Gastroesophageal sphincter (tissue), 4 donors: Measurements from ENCODE around the gene GZMM. TPM values are rescaled to one million over a fixed set of nuclear protein-coding genes. Genes with fewer than 3 reads are reported as not detected.

Source experiments
- ATAC-seq: fragments of 150-250 bp; one replicate; pipeline ENCODE4 v1.9.1; 2016; ENCODE audit warnings: mild to moderate bottlenecking, moderate library complexity
- H3K27ac ChIP-seq, 4 donors: fragments of 200-600 bp; sonication (generic) in 3 of 4; 1 replicate in 3 of 4; 2 replicates in 1 of 4; pipeline ENCODE4 v1.5.1; 2016 to 2019
- H3K27me3 ChIP-seq: fragments of 200-600 bp; sonication (generic); one replicate; pipeline ENCODE4 v1.5.1; 2019
- H3K36me3 ChIP-seq, 2 donors: fragments of 200-600 bp; sonication (generic); one replicate each; pipeline ENCODE4 v1.5.1; 2019; ENCODE audit warnings: control low read depth in 1 of 2
- H3K4me1 ChIP-seq, 3 donors: fragments of 200-600 bp; sonication (generic); 1 replicate in 2 of 3; 2 replicates in 1 of 3; pipeline ENCODE4 v1.5.1; 2016 to 2019; ENCODE audit warnings: control low read depth in 2 of 3
- H3K4me3 ChIP-seq, 2 donors: fragments of 200-600 bp; sonication (generic); one replicate each; pipeline ENCODE4 v1.5.1; 2019; ENCODE audit warnings: mild to moderate bottlenecking in 1 of 2, moderate library complexity in 1 of 2
- H3K9me3 ChIP-seq, 3 donors: fragments of 200-600 bp; sonication (generic); one replicate each; pipeline ENCODE4 v1.5.1; 2017 to 2019; ENCODE audit warnings: control low read depth in 2 of 3
- EP300 ChIP-seq: sonication (generic); formaldehyde crosslinking; IDR thresholded peaks from one replicate; pipeline ENCODE4 v1.6.1; 2017; ENCODE audit warnings: antibody characterized with exemption, mild to moderate bottlenecking
- POLR2A ChIP-seq, 2 donors: fragments of 450-650 bp; IDR thresholded peaks; one replicate each; pipeline ENCODE4 v1.6.1; 2017; ENCODE audit warnings: antibody characterized with exemption in 2 of 2, mild to moderate bottlenecking in 2 of 2, moderate library complexity in 1 of 2
- POLR2AphosphoS5 ChIP-seq: sonication (generic); formaldehyde crosslinking; IDR thresholded peaks from one replicate; pipeline ENCODE4 v1.6.1; 2017; ENCODE audit warnings: antibody characterized with exemption
- WGBS, 2 donors: methylation state at CpG; one replicate each; pipeline ENCODE4 v1.1.5; 2018; ENCODE audit warnings: low coverage in 1 of 2; 5-methylcytosine and 5-hydroxymethylcytosine counted together
- total RNA-seq, 4 donors: library from RNA; depleted of rRNA; stranded (reverse); fragments of >200 nt; gene quantifications; one replicate each; pipeline ENCODE4 v1.1.0, GENCODE V29; 2016
- TF ChIP-seq, protein P1 (sequence below), 4 experiments: fragments of 200-600 bp in 2 of 4; fragments of 450-650 bp in 2 of 4; sonication (generic) in 1 of 4; IDR thresholded peaks; one replicate each; pipeline ENCODE4 v1.5.1; 2017 to 2019; ENCODE audit warnings: antibody characterized with exemption in 4 of 4, mild to moderate bottlenecking in 2 of 4, moderate library complexity in 2 of 4

Gene GZMM
- total RNA-seq, 4 donors from 2014 or later, result 0.62 to 1.8 TPM; not detected in 2

- WGBS, 2 donors, result no CpG with 5 or more reads among the region's 62 CpGs
- no peak overlapping the region for H3K27ac ChIP-seq
Measured at GRCh38 chr19:512547-513365, 31.1 kb upstream of the GZMM start.

GRCh38 chr19:513368-514165 lies 30.3 kb upstream of the GZMM start:
- 88% methylated on average over 4 of the region's 10 CpGs; no CpG with 5 or more reads in 1 of the 2 donors for WGBS, 2 donors
- H3K27me3 ChIP-seq, result no peaks in the 10 kb centered on the region
- H3K4me1 ChIP-seq, result peaks cover 0 to 36% (median 8%) of the 10 kb centered on the region in 3 donors
- no peak overlapping the region for H3K4me3 ChIP-seq
- peaks cover 0 to 9% of the 10 kb centered on the region in 2 donors for H3K36me3 ChIP-seq
- H3K27ac ChIP-seq, result no peak overlapping the region
- no peak for ATAC-seq
- H3K9me3 ChIP-seq, result no peaks in the 10 kb centered on the region
- no peak for TF ChIP-seq POLR2A (IDR thresholded peaks at IDR 0.05)
- no peak for TF ChIP-seq EP300
- TF ChIP-seq, protein P1, sequence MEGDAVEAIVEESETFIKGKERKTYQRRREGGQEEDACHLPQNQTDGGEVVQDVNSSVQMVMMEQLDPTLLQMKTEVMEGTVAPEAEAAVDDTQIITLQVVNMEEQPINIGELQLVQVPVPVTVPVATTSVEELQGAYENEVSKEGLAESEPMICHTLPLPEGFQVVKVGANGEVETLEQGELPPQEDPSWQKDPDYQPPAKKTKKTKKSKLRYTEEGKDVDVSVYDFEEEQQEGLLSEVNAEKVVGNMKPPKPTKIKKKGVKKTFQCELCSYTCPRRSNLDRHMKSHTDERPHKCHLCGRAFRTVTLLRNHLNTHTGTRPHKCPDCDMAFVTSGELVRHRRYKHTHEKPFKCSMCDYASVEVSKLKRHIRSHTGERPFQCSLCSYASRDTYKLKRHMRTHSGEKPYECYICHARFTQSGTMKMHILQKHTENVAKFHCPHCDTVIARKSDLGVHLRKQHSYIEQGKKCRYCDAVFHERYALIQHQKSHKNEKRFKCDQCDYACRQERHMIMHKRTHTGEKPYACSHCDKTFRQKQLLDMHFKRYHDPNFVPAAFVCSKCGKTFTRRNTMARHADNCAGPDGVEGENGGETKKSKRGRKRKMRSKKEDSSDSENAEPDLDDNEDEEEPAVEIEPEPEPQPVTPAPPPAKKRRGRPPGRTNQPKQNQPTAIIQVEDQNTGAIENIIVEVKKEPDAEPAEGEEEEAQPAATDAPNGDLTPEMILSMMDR (IDR thresholded peaks at IDR 0.05), result no peak
- no peak for TF ChIP-seq POLR2AphosphoS5

More at GRCh38 chr19:512547-513365, 31.1 kb upstream of the GZMM start:
- ATAC-seq, result no peak
- TF ChIP-seq POLR2AphosphoS5 (no peak), EP300 (no peak), POLR2A (IDR thresholded peaks at IDR 0.05) (no peak)
- TF ChIP-seq, protein P1 (IDR thresholded peaks at IDR 0.05), result no peak
- Histone ChIP-seq H3K4me3 (no peak overlapping the region), H3K27me3 (no peaks in the 10 kb centered on the region), H3K9me3 (no peaks in the 10 kb centered on the region), H3K4me1 (peaks cover 0 to 44% (median 16%) of the 10 kb centered on the region in 3 donors), H3K36me3 (peaks cover 0 to 9% of the 10 kb centered on the region in 2 donors)

DNA sequence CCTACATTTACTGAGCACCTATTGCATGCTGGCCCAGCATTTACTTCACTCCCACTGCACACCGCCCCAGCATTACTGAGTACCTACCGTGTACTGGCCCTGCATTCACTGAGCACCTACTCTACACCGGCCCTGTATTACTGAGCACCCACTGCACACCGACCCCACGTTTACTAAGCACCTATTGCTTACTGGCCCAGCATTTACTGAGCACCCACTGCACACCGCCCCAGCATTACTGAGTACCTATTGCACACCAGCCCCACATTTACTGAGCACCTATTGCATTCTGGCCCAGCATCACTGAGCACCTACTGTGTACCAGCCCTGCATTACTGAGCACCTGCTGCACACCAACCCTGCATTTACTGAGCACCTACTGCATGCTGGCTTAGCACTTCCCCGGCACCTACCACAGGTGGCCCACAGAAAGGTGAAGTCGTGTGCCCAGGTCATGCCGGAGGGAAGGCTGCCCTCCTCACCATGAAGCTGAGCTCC lies 29.6 kb upstream of the GZMM start:
- Histone ChIP-seq H3K9me3 (no peaks in the 10 kb centered on the region), H3K4me1 (peaks cover 0 to 30% (median 6%) of the 10 kb centered on the region in 3 donors), H3K27me3 (no peaks in the 10 kb centered on the region), H3K4me3 (no peak overlapping the region), H3K27ac (no peak overlapping the region), H3K36me3 (peaks cover 0 to 11% of the 10 kb centered on the region in 2 donors)
- 96 to 99% methylated on average over 6 to 7 of the region's 9 CpGs for WGBS, 2 donors
- TF ChIP-seq, protein P1 (IDR thresholded peaks at IDR 0.05), result no peak
- TF ChIP-seq EP300 (no peak), POLR2AphosphoS5 (no peak)
- no peak for ATAC-seq

DNA sequence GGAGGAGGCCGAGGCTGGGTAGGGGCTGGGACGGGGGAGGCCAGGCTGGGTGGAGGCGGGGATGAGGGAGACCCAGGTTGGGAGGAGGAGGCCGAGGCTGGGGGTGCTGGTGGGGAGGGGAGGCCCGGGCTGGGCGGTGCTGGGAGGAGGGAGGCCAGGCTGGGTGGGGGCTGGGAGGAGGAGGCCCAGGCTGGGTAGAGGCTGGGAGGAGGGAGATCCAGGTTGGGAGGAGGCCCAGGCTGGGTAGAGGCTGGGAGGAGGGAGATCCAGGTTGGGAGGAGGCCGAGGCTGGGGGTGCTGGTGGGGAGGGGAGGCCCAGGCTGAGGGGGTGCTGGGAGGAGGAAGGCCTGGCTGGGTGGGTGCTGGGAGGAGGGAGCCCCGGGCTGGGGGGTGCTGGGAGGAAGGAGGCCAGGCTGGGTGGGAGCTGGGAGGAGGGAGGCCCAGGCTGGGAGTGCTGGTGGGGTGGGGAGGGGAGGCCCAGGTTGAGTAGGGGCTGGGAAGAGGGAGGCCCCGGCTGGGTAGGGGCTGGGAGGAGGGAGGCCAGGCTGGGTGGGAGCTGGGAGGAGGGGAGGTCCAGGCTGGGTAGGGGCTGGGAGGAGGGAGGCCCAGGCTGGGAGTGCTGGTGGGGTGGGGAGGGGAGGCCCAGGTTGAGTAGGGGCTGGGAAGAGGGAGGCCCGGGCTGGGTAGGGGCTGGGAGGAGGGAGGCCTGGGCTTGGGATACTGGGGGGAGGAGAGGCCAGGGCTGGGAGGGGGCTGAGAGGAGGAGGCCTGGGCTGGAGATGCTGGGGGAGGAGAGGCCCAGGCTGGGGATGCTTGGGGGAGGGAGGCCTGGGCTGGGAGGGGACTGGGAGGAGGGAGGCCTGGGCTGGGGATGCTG lies 25.9 kb upstream of the GZMM start:
- WGBS, 2 donors, result no CpG with 5 or more reads among the region's 10 CpGs
- no peak for TF ChIP-seq POLR2A (IDR thresholded peaks at IDR 0.05)
- TF ChIP-seq, protein P1 (IDR thresholded peaks at IDR 0.05), result no peak
- TF ChIP-seq EP300, result no peak
- no peak for TF ChIP-seq POLR2AphosphoS5
- Histone ChIP-seq H3K4me3 (no peak overlapping the region), H3K27me3 (no peaks in the 10 kb centered on the region), H3K27ac (no peak overlapping the region), H3K9me3 (no peaks in the 10 kb centered on the region), H3K36me3 (peaks cover 0 to 25% of the 10 kb centered on the region in 2 donors), H3K4me1 (peaks cover 0 to under 1% (median 0%) of the 10 kb centered on the region in 3 donors)
- ATAC-seq, result no peak
